Fibroblast of peridontal ligament (primary cell): ENCODE measurements around the gene ADD1.

Source experiments
- DNase-seq: peaks from one replicate; pipeline ENCODE4 v3.0.0-alpha.2; 2010; ENCODE audit errors: extremely low read depth

The ADD1 gene

GRCh38 chr4:2820216-2820982 is 23.2 kb upstream of the ADD1 start:
- no peak for DNase-seq

- no peak for DNase-seq
These were observed 21.0 kb upstream of the ADD1 start for GRCh38 chr4:2822461-2823300.

DNA sequence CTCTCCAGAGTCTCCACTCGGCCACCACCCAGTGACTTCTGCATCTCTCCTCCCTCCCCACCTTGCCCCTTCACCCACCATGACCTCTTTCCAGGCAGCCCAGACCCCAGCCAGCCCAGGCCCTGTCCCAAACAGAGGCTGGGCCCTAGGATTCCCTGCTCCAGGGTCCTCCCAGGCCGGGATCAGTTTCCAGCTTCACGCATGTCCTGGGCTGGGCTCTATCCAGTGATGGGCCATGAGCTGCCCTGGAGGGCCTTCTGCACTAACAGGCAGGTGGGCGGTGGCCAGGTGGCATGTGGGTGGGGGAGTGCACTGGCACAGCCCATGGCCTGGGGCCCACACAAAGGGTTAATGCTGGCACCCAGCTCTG is 20.4 kb upstream of the ADD1 start:
- DNase-seq = no peak

DNA sequence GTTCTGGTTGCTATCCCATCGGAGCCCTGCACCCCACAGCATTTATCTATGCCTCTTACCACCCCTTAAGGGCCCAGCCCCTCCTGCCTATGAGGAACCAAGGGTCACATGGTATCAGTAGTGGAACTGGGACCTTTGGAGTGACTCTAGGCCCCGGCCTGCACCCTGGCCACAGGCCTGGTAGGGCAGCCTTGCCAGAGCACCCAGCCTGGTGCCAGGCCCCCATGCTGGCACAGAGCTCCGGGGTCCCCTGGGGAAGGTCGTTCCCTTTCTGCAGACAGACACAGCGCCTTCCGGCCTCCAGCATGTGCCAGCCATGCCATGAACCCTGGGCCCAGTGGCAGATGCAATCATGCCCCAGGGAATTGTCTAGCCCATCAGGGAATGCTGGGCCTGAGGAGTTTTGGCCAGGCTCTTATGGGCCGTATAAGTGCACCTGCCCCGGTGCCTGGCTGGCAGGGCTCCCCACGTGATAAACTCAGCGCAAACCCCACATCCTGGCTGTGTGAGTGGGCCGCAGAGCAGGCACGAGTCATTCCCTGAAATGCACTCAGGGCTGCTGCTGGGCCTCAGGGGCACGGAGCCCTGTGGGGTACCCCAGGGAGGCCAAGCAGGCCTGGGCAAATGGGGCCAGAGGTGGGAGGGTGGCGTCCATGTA is 19.8 kb upstream of the ADD1 start:
- no peak for DNase-seq

- DNase-seq = no peak
These were observed 19.3 kb upstream of the ADD1 start for GRCh38 chr4:2824329-2824835.

GRCh38 chr4:2824836-2825381 is 18.7 kb upstream of the ADD1 start:
- no peak for DNase-seq

GRCh38 chr4:2825740-2826139 is 17.9 kb upstream of the ADD1 start:
- no peak for DNase-seq

DNA sequence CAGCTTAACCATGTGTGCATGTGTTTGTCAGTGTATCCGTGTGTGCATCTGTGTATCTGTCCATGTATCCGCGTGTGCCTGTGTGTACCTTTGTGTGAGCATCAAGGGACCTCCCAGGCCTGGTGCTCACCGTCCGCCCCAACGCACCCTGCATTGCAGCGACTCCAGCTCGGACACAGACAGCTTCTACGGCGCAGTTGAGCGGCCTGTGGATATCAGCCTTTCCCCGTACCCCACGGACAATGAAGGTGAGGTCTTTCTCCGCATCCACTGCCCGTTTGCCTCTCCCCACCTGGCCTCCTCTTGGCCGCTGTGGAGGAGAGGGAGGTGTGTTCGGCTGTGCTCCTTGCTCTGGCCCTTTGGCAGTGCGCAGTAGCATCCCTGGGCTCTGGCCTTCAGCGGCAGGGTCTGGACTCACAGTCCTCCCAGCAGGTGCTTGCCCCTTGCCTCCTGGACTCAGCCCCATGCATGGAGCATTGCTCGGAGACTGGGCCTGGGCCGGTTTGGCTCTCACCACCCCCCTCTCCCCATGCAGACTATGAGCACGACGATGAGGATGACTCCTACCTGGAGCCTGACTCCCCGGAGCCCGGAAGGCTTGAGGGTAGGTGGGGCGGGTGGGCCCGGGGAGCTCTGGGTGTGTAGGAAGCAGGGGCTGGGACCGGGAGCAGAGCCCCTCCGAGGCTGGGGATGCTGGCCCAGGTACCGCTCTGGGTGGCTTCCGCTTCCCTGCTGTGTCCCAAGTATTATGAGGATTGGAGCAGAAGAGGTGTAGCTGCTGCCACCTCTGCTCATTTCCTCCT is 16.4 kb upstream of the ADD1 start:
- DNase-seq = no peak

GRCh38 chr4:2827874-2828751 is 15.5 kb upstream of the ADD1 start:
- DNase-seq = no peak

DNA sequence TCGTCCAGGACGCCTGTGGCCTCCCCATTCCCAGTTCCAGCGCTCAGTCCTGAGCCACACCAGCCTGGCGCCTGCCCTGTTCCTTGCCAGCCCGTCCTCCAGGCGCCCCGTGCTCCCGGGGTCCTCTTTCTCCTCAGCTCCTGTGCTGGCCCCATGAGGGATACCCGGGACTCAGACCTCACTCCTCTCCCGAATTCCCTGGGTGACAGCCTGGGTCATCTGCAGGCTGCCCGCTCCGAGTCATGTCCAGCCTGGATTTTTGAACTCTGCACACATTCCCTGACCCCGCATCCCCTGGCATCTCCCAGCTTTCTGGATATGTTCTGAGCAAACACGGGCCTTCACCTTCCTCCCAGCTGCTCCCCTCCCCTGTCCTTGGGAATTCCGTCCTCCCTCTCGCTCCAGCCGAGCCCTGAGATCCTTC is 14.9 kb upstream of the ADD1 start:
- no peak for DNase-seq

DNA sequence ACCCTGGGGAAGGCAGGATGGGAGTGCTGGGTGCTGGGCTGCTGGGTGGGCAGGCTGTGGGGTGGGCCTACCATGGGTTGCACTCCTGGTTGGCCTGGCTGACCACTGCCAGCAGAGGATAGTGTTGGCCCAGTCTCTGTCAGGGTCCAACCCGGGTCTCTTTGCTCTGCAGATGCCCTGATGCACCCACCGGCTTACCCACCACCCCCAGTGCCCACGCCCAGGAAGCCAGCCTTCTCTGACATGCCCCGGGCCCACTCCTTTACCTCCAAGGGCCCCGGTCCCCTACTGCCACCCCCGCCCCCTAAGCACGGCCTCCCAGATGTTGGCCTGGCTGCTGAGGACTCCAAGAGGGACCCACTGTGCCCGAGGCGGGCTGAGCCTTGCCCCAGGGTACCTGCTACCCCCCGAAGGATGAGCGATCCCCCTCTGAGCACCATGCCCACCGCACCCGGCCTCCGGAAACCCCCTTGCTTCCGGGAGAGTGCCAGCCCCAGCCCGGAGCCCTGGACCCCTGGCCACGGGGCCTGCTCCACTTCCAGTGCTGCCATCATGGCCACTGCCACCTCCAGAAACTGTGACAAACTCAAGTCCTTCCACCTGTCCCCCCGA is 14.2 kb upstream of the ADD1 start:
- no peak for DNase-seq

- no peak for DNase-seq
These were observed 13.7 kb upstream of the ADD1 start for GRCh38 chr4:2829933-2830451.

DNA sequence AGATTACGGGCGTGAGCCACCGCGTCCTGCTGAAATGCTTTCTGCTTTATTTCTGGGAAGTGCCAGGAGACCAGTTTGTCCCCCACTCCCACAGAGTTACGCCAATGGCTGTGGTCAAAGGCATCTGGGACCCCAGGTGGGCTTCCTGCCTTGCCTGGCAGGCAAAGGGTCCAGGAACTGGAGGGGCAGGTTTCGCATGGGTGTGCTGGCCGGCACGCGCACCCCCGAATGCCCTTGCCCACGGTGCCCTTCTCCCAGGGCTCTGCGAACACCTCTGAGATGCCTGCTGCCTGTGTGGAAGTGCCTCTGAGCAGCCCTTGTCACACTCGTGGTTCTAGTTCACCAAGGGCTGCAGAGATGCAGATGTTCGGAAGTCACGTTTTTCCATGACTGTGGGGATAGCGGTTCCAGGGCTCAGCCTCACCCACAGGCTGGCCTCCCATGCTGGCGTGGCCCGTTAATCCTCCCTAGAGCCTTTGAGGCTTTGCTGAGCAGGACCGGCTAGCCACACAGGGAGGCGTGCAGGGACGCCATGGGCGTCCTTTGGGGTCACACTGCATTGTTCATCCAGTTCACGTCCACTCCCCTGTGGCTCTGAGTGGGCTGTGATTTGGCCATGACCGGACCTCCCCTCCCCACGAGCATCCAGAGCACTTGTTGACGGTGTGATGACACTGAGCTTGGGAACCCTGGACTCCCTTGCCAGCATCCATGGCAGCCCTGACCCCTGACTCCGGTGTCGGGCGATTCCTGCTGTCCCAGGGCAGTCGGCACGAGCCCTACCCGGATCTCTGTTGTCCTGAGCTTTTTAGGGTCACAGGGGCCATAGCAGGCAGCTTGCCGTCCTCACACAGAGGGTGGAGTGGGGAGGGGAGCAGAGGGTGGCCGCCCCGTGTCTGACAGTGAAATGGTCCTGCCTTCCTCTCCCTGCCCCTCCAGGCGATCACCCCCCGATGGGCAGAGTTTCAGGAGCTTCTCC is 12.7 kb upstream of the ADD1 start:
- DNase-seq = no peak

DNA sequence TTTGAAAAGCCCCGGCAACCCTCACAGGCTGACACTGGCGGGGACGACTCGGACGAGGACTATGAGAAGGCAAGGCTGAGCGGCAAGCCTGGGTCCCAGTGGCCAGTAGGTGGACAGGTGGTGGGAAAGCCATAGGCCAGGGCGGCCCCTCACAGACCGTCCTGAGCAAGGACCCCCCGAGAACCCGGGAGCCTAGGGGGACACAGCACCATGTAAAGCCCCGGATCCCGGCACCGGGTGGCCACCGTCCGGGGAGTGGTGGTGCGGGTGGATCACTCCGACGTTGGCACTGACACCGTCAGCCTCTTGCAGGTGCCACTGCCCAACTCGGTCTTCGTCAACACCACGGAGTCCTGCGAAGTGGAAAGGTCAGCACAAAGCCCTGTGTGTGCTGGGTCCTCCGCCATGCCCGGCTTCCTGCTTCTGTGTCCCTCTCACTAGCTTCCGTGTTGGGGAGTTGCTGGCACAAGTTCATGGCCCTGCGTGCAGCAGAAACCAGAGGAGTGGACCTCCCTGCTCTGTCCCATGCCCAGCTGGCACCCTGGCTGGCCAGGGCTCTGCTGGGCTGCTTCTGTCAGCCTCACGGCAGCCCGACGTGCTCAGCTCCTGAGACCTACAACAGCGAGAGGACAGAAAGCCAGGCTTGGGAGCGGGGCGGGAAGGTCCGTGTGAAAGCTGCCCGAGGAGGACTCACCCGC is 11.9 kb upstream of the ADD1 start:
- DNase-seq = no peak

DNA sequence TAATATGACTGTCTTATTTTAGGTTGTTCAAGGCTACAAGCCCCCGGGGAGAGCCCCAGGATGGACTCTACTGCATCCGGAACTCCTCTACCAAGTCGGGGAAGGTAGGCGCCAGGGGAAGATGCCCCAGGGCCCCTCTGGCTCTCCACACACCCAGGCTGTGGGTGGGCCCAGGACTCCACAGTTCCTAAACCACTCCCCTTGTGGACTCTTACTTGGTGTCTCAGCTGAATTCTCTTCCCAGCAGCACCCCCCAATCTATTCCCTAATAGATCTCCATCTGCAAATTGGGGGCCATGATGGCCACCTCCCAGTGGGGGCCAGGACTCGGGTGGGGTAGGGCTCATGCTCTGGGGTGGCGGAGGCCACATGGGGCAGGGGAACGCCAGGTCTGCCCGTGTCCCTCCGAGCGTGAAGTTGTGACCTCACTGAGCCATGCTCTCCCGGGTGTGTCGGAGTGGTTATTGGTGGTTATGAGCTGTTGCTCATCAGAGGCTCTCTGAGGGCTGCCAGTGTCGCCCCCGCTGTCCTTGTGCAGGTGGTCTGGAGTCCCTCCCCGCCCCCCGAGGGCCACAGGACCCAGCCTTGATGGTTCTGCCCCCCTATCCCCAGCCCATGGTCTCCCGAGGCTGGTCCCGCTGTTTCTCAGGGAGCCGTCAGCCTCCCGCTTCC is 11.2 kb upstream of the ADD1 start:
- DNase-seq = no peak

- no peak for DNase-seq
These were observed 10.5 kb upstream of the ADD1 start for GRCh38 chr4:2832981-2833670.

GRCh38 chr4:2833671-2834000 is 10.0 kb upstream of the ADD1 start:
- DNase-seq = no peak
